GM12878 (cell line): Measurements from ENCODE around the gene SRP68.

ENCODE experiments used
- ATF3 ChIP-seq: IDR thresholded peaks from 2 replicates; pipeline ENCODE4 v1.6.1; 2011; ENCODE audit warnings: low read depth, mild to moderate bottlenecking, low read length, moderate library complexity, borderline replicate concordance; ENCODE audit errors: extremely low read depth
- CEBPB ChIP-seq, 2 experiments: fragments of 150-350 bp in 1 of 2; IDR thresholded peaks; 2 replicates each; pipeline ENCODE4 v1.6.1; 2012 to 2014; ENCODE audit warnings: low read depth in 2 of 2, low read length in 2 of 2, borderline replicate concordance in 1 of 2, inconsistent platforms in 1 of 2
- CTCF ChIP-seq, 3 experiments: IDR thresholded peaks in 2 of 3; conservative IDR thresholded peaks in 1 of 3; 2 replicates each; pipeline ENCODE4 v1.5.1; 2011; ENCODE audit warnings: low read depth in 3 of 3, low read length in 3 of 3, mild to moderate bottlenecking in 3 of 3, control low read depth in 2 of 3, moderate library complexity in 2 of 3, inconsistent platforms in 1 of 3, mixed read lengths in 1 of 3; ENCODE audit not compliant: control insufficient read depth in 2 of 3, insufficient read depth in 1 of 3; ENCODE audit errors: extremely low read depth in 1 of 3
- EED ChIP-seq: sonication (generic); IDR thresholded peaks from 2 replicates; pipeline ENCODE4 v1.6.1; 2016; ENCODE audit warnings: antibody characterized with exemption, low read depth
- POLR2A ChIP-seq: IDR thresholded peaks from 2 replicates; pipeline ENCODE4 v1.6.1; 2011; ENCODE audit warnings: low read depth, mild to moderate bottlenecking, low read length
- RFX5 ChIP-seq: IDR thresholded peaks from 2 replicates; pipeline ENCODE4 v1.6.1; 2011; ENCODE audit warnings: low read depth, low read length, improper control_type of control experiment
- ZNF274 ChIP-seq: IDR thresholded peaks from one replicate; pipeline ENCODE4 v1.8.0; 2011; ENCODE audit not compliant: insufficient read length, insufficient read depth
- ZSCAN29 ChIP-seq: fragments of 450-650 bp; IDR thresholded peaks from 2 replicates; pipeline ENCODE4 v1.6.1; 2017; ENCODE audit warnings: mild to moderate bottlenecking, moderate library complexity

GRCh38 chr17:76018340-76018680 lies 54.0 kb downstream of the SRP68 start:
- TF ChIP-seq ZSCAN29 (no peak), ZNF274 (no peak), CEBPB (IDR thresholded peaks at IDR 0.05; ENCODE audit: borderline replicate concordance in 1 of 2, low read depth in 2 of 2, low read length in 2 of 2) (no peak), CTCF (IDR thresholded peaks at IDR 0.05 in 2 of 3, conservative IDR thresholded peaks at IDR 0.05 in 1 of 3; ENCODE audit: control insufficient read depth in 2 of 3, extremely low read depth in 1 of 3, insufficient read depth in 1 of 3, low read depth in 3 of 3, low read length in 3 of 3) (no peak), RFX5 (no peak), POLR2A (no peak), EED (no peak), ATF3 (no peak)
